RWPE2 (cell line): ENCODE results near the gene LCN12.
"Not testable (repeated sequence)": the region's sequence is repeated elsewhere in the genome, so short reads cannot be mapped to it uniquely, and the experiment has no call there.

Source experiments
- ATAC-seq: fragments of 200-7000 bp; cut with Tn5 transposase; 3 replicates; pipeline ENCODE4 v1.9.1; 2021; ENCODE audit warnings: low read depth
- DNase-seq: peaks from one replicate; pipeline ENCODE4 v3.0.0-alpha.2; 2020; ENCODE audit warnings: low spot score
- H3K27ac ChIP-seq: fragments of 450-650 bp; 2 replicates; pipeline ENCODE4 v1.5.1; 2017; ENCODE audit warnings: mild to moderate bottlenecking; ENCODE audit not compliant: poor library complexity, severe bottlenecking
- H3K27me3 ChIP-seq: fragments of 250-450 bp; sonication (Bioruptor Pico); 2 replicates; pipeline ENCODE4 v1.5.1; 2021; ENCODE audit warnings: mild to moderate bottlenecking, moderate library complexity; ENCODE audit not compliant: insufficient read depth, poor library complexity, severe bottlenecking
- H3K36me3 ChIP-seq: fragments of 250-450 bp; sonication (Bioruptor Pico); 2 replicates; pipeline ENCODE4 v1.5.1; 2020; ENCODE audit warnings: low read depth, mild to moderate bottlenecking, moderate library complexity
- H3K4me1 ChIP-seq: fragments of 250-450 bp; sonication (Bioruptor Pico); 2 replicates; pipeline ENCODE4 v1.5.1; 2021; ENCODE audit warnings: mild to moderate bottlenecking, moderate library complexity; ENCODE audit not compliant: insufficient read depth, poor library complexity, severe bottlenecking
- H3K4me3 ChIP-seq: fragments of 250-450 bp; sonication (Bioruptor Pico); 2 replicates; pipeline ENCODE4 v1.5.1; 2021; ENCODE audit warnings: mild to moderate bottlenecking, moderate library complexity; ENCODE audit not compliant: severe bottlenecking
- H3K9me3 ChIP-seq: fragments of 250-450 bp; sonication (Bioruptor Pico); 2 replicates; pipeline ENCODE4 v1.5.1; 2021; ENCODE audit warnings: mild to moderate bottlenecking, moderate library complexity; ENCODE audit not compliant: severe bottlenecking
- TF ChIP-seq, protein P1 (sequence below): fragments of 450-650 bp; IDR thresholded peaks from one replicate; pipeline ENCODE4 v1.5.1; 2017; ENCODE audit warnings: mild to moderate bottlenecking, moderate library complexity; ENCODE audit not compliant: poor library complexity, severe bottlenecking

LCN12 gene

DNA sequence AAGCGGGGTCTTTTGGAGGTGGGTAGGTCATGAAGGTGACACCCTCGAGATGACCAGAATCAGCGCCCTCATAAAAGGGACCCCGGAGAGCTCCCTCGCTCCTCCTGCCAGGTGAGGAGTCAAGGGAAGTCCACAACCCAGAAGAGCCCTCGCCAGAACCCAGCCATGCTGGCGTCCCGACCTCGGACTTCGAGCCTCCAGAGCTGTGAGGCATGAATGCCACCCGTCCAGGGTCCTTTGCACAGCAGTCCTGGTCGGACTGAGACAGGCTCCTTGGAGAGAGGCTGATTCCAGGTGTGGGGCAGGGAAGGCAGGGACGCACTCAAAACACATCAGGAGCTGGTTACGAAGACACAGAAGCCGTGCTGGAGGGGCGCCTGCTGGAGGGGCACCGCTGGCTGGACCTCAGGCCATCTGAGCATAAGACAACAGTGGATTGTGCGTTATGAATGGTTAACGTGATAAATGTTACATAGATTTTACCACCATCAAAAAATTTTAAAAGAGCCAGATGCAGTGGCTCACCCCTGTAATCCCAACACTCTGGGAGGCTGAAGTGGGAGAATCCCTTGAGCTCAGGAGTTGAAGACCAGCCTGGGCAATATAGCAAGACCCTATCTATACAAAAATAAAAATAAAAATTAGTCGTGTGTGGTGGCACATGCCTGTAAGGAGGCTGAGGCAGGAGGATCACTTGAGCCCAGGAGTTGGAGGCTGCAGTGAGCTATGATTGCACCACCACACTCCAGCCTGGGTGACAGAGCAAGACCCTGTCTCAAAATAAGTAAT is 50.0 kb downstream of the LCN12 start:
- ATAC-seq (no peak), DNase-seq (no peak)
- Histone ChIP-seq H3K9me3 (no peaks in the 10 kb centered on the region), H3K4me1 (peaks cover 18% of the 10 kb centered on the region), H3K27ac (no peak overlapping the region), H3K36me3 (no peaks in the 10 kb centered on the region), H3K4me3 (no peak overlapping the region), H3K27me3 (no peaks in the 10 kb centered on the region)
- TF ChIP-seq, protein P1, sequence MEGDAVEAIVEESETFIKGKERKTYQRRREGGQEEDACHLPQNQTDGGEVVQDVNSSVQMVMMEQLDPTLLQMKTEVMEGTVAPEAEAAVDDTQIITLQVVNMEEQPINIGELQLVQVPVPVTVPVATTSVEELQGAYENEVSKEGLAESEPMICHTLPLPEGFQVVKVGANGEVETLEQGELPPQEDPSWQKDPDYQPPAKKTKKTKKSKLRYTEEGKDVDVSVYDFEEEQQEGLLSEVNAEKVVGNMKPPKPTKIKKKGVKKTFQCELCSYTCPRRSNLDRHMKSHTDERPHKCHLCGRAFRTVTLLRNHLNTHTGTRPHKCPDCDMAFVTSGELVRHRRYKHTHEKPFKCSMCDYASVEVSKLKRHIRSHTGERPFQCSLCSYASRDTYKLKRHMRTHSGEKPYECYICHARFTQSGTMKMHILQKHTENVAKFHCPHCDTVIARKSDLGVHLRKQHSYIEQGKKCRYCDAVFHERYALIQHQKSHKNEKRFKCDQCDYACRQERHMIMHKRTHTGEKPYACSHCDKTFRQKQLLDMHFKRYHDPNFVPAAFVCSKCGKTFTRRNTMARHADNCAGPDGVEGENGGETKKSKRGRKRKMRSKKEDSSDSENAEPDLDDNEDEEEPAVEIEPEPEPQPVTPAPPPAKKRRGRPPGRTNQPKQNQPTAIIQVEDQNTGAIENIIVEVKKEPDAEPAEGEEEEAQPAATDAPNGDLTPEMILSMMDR, result no peak

DNA sequence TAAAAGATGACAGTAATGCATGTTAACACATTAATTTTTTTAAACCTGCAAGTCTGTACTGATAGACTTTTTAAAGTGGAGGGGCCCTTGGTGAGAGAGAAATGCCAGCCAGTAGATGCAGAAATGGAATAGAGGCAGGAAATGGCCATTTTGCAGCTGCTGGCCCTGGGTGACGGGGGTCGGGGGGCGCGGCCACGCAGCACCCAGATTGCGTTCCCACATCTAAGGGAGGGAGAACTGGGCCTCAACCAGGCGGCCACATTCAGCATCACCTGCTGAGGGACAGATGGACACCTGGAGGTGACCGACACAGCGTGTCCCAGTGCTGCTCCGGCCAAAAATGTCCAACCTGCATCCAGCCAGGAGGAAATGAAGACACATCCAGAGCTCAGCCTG is 50.6 kb downstream of the LCN12 start:
- DNase-seq (no peak), ATAC-seq (no peak)
- Histone ChIP-seq H3K36me3 (no peaks in the 10 kb centered on the region), H3K4me3 (no peak overlapping the region), H3K4me1 (peaks cover 15% of the 10 kb centered on the region), H3K27ac (no peak overlapping the region), H3K9me3 (no peaks in the 10 kb centered on the region), H3K27me3 (no peaks in the 10 kb centered on the region)
- TF ChIP-seq, protein P1, result no peak

DNA sequence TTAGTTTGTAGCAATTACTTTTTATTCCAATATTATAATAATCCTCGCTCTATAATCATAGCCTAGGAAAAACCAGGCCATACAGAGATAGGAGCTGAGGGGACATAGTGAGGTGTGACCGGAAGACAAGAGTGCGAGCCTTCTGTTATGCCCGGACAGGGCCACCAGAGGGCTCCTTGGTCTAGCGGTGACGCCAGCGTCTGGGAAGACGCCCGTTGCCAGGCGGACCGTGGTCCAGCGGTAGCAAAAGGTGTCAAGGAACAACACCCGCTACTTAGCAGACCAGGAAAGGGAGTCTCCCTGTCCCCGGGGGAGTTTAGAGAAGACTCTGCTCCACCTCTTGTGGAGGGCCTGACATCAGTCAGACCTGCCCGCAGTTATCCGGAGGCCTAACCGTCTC is 52.2 kb downstream of the LCN12 start:
- not testable (repeated sequence) for H3K4me3 ChIP-seq, H3K27me3 ChIP-seq, H3K4me1 ChIP-seq, H3K27ac ChIP-seq, DNase-seq, ATAC-seq, H3K36me3 ChIP-seq, H3K9me3 ChIP-seq
- TF ChIP-seq, protein P1, result peak; percentile 49
